ENCODE measurements around the gene PI16.
"Not testable (repeated sequence)": the region's sequence is repeated elsewhere in the genome, so short reads cannot be mapped to it uniquely, and the experiment has no call there.

PI16 gene

GRCh38 chr6:36928547-36928918 lies 26.0 kb upstream of the PI16 start:
- in situ Hi-C loops (cut with MboI; ENCODE audit: low sequenced_read_pairs), result no loop called here

- in situ Hi-C loops (cut with MboI; ENCODE audit: low sequenced_read_pairs), result no loop called here
These were observed 25.4 kb upstream of the PI16 start for GRCh38 chr6:36929152-36929551.

GRCh38 chr6:36929607-36930006 lies 24.9 kb upstream of the PI16 start:
- in situ Hi-C loops (cut with MboI; ENCODE audit: low sequenced_read_pairs), result no loop called here

- in situ Hi-C loops (cut with MboI; ENCODE audit: low sequenced_read_pairs), result no loop called here
These were observed 24.1 kb upstream of the PI16 start for GRCh38 chr6:36930483-36930882.

- in situ Hi-C loops (cut with MboI; ENCODE audit: low sequenced_read_pairs), result no loop called here
These were observed 21.4 kb upstream of the PI16 start for GRCh38 chr6:36933102-36933501.

GRCh38 chr6:36933519-36933918 lies 21.0 kb upstream of the PI16 start:
- in situ Hi-C loops (cut with MboI; ENCODE audit: low sequenced_read_pairs), result no loop called here

- in situ Hi-C loops (cut with MboI; ENCODE audit: low sequenced_read_pairs), result no loop called here
These were observed 19.6 kb upstream of the PI16 start for GRCh38 chr6:36934901-36935300.

- in situ Hi-C loops (cut with MboI; ENCODE audit: low sequenced_read_pairs), result no loop called here
These were observed 17.7 kb upstream of the PI16 start for GRCh38 chr6:36936824-36937223.

GRCh38 chr6:36937896-36938295 lies 16.6 kb upstream of the PI16 start:
- in situ Hi-C loops (cut with MboI; ENCODE audit: low sequenced_read_pairs), result no loop called here

- in situ Hi-C loops (cut with MboI; ENCODE audit: low sequenced_read_pairs), result no loop called here
These were observed 16.0 kb upstream of the PI16 start for GRCh38 chr6:36938536-36938935.

- in situ Hi-C loops (cut with MboI; ENCODE audit: low sequenced_read_pairs), result not testable (repeated sequence)
These were observed 15.5 kb upstream of the PI16 start for GRCh38 chr6:36939005-36939404.

- in situ Hi-C loops (cut with MboI; ENCODE audit: low sequenced_read_pairs), result no loop called here
These were observed 14.5 kb upstream of the PI16 start for GRCh38 chr6:36940027-36940426.

GRCh38 chr6:36941561-36941960 lies 13.0 kb upstream of the PI16 start:
- in situ Hi-C loops (cut with MboI; ENCODE audit: low sequenced_read_pairs), result not testable (repeated sequence)

GRCh38 chr6:36942329-36942728 lies 12.2 kb upstream of the PI16 start:
- in situ Hi-C loops (cut with MboI; ENCODE audit: low sequenced_read_pairs), result not testable (repeated sequence)

- in situ Hi-C loops (cut with MboI; ENCODE audit: low sequenced_read_pairs), result no loop called here
These were observed 9.9 kb upstream of the PI16 start for GRCh38 chr6:36944650-36945049.

- in situ Hi-C loops (cut with MboI; ENCODE audit: low sequenced_read_pairs), result no loop called here
These were observed 9.2 kb upstream of the PI16 start for GRCh38 chr6:36945301-36945700.

- in situ Hi-C loops (cut with MboI; ENCODE audit: low sequenced_read_pairs), result no loop called here
These were observed 8.0 kb upstream of the PI16 start for GRCh38 chr6:36946526-36946925.

- in situ Hi-C loops (cut with MboI; ENCODE audit: low sequenced_read_pairs), result no loop called here
These were observed 6.8 kb upstream of the PI16 start for GRCh38 chr6:36947570-36948351.

- in situ Hi-C loops (cut with MboI; ENCODE audit: low sequenced_read_pairs), result not testable (repeated sequence)
These were observed 5.5 kb upstream of the PI16 start for GRCh38 chr6:36949076-36949475.

GRCh38 chr6:36949636-36950035 lies 4.9 kb upstream of the PI16 start:
- in situ Hi-C loops (cut with MboI; ENCODE audit: low sequenced_read_pairs), result no loop called here

- in situ Hi-C loops (cut with MboI; ENCODE audit: low sequenced_read_pairs), result no loop called here
These were observed 642 bp upstream of the PI16 start for GRCh38 chr6:36953931-36954261.

GRCh38 chr6:36955136-36955535 lies 598 bp downstream of the PI16 start:
- in situ Hi-C loops (cut with MboI; ENCODE audit: low sequenced_read_pairs), result no loop called here

All from HL-60/S4 treated with retinoic acid at 250 ng/mL for 4 days and 3 days (cell line).